CD4-positive, alpha-beta T cell treated with Interleukin-2 at 100 ng/mL for 4 hours (primary cell): Measurements from ENCODE around the gene AEBP2.
A peak's percentile ranks its signal among the peaks of the same experiment; 100 is the strongest.

Experiments used
- DNase-seq: peaks from one replicate; pipeline ENCODE4 v3.0.0-alpha.2; 2020; ENCODE audit warnings: low spot score

AEBP2 gene

DNA sequence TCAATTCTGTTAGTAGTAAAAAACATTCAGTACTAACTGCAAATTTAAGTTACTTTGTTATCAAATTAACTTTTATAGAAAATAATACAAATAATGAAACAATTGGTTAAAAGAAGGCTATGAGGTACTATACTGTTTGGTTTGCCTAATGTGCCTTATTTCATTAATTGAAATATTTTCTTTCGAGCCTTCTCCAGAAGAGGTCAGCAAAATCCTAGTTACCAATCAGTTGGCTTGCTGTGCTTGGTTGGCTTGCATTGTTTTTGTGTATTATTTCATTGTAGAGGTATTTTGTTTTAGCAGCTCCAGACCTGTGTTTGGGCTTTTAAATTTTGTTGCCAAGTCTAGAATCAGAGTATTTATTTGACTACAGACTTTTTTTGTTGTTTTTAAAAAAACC, 68.5 kb downstream of the AEBP2 start:
- no peak for DNase-seq

GRCh38 chr12:19510461-19510860, 71.2 kb downstream of the AEBP2 start:
- DNase-seq = no peak

DNA sequence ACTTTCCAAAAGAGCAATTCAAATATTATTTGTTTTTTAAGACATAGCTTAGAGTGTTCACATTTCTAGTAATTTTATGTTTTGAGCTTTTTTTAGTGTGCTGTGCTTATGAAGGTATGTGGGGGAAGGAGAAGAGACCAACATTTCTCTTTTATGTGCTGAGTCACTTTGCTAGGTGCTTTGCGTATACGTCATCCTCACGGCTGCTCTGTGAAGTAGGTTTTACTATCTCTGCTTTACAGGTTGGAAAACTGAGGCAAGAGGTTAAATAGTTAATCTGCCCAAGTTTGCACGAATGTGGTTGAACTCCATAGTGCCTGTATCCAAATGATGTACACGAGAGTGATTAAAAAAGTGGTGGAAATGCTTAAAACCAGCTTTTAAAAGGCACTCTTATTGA, 75.9 kb downstream of the AEBP2 start:
- DNase-seq = no peak

DNA sequence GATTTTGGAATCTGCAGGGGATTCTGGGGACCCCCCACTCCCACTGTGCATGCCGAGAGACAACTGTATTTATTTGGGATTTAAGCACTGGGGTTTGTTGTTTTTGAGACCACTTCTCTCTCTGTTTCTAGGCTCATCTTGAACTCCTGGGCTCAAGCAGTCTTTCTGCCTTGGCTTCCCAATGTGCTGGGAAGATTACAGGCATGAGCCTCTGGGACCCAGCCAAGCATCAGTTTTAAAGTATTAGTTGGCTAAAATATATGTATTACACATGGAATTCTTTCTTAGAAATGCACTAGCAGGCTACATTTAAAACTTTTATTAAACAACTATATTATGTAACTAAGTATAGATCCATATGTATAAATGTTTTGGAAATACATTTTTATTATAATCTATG, 78.3 kb downstream of the AEBP2 start:
- DNase-seq = no peak

DNA sequence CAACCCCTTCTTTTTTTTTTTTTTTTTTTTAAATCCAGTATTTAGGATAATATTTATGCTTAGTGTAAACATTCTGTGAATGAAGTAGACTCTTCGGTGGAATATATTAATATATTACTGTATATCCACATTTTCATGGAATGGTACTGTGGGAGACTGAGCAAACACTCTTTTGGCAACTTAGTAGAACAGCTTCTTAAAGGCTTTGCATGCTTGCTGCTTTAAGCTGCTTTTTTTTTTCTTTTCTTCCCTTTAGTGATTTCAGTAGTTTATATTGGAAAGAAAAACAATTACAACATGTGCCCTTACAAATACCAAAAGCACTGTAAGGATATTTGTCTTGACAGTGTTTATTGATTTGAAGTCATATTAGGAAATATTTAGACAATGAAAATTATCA, 78.9 kb downstream of the AEBP2 start:
- DNase-seq = no peak

- DNase-seq = no peak
Observed at GRCh38 chr12:19520646-19521415, 81.5 kb downstream of the AEBP2 start.

DNA sequence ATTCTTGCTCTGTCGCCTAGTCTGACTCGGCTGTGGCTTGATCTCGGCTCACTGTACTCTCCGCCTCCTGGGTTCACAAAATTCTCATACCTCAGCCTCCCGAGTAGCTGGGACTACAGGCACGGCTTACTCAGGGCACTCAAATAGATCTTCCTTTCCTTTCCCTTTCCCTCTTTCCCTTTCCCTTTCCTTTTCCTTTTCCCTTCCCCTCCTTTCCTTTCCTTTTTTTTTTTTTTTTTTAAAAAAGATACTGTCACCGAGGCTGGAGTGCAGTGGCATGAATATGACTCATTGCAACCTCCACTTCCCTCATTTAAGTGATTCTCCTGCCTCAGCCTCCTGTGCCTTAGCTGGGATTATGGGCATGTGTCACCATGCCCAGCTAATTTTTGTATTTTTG, 86.0 kb downstream of the AEBP2 start:
- no peak for DNase-seq

- DNase-seq = no peak
Observed at GRCh38 chr12:19527866-19528265, 88.6 kb downstream of the AEBP2 start.

DNA sequence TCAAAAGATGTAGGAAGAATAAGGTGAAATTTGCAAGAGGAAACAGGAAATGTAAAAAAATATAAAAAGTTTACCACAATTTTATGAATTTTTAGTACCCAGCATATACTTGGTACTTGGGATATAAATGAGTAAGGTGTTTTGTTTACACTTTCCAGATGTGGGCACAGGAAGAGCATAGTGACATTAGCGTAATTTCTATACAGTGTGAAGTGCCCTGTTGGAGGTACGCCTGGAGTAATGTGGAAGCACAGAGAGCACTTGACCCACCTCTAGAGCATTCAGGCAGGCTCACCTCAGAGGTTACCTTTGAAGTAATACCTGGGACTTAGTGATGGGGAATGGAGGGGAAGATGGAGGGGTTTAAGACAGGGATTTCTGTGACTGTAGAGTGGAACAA, 89.5 kb downstream of the AEBP2 start:
- DNase-seq = no peak

DNA sequence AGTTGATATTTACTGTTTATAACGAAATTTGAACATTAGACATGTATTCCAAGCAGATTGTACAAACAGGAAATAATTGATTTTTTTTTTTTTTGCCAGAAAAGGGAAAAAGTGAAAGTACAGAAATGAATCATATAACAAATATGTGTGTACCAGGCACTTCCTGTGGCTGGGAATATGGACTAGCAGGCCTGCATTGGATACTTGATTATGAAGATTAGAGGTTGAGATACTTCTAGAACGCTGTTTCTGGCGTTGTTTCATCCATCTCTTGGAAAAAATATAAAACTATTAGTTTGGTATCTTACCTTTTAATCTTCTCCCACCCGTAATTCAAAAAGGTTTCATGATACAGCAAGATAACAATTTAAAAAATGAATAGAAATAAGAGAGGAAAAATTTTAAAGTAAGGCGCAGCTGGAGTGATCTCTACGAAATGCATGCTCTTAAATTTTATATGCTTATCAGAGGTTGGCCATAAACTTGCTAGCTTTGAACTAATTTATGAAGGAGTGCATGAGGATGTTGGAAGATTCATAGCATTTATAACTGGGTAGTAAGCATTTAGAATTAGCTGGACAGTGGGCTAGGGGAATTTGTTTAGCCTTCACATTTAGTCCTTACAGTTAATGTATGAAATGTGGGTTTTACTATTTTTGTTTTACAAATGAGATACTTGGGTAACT, 90.8 kb downstream of the AEBP2 start:
- DNase-seq = no peak

DNA sequence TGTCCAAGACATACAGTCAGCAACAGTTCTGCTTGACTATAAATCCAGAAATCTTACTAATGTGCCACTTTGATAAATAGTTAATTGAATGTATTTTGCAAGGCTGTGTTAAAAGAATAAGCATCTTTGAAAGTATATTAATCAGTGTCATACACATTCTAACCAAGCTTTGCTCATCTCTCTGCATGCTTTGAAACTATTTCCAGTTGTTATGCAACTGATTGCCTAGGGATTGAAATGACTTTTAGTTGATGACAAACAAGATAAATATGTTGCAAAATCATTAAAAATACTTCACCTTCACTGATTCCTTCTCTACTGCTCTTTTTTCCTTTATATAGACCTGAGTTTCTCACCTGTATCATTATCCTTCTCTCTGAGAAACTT, 91.3 kb downstream of the AEBP2 start:
- DNase-seq = no peak

DNA sequence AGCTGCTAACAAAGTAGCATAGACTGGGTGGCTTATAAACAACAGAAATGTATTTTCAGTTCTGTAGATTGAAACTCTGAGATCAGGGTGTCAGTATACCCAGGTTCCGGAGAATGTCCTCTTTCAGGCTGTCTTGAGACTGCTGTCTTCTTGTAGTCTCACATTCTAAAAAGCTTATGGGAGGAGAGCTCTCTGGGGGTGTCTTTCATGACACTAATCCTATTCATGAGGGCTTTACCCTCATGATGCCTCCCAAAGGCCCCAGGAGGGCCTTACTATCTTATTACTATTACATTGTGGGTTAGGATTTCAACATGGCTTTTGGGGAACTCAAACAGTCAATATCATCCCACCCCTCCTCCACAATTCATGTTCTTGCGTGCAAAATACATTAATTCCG, 94.3 kb downstream of the AEBP2 start:
- no peak for DNase-seq

DNA sequence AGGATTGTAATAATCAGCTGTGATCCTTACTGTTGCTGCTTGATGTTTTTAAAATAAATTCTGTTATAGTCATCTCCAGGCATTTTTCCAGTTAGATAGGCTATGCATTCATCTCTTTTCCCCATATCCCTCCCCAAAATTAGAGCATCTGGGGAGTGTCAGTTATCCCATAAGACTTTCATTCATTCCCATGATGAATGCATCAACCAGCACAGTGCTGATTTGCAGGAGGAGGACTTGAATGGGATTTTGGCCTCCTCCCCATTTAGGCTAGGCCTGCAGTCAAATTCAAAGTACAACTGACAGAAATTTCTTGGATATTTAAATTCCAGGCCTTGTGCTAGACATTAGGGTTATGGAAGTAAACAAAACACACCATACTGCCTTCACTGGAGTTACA, 99.8 kb downstream of the AEBP2 start:
- DNase-seq = no peak

DNA sequence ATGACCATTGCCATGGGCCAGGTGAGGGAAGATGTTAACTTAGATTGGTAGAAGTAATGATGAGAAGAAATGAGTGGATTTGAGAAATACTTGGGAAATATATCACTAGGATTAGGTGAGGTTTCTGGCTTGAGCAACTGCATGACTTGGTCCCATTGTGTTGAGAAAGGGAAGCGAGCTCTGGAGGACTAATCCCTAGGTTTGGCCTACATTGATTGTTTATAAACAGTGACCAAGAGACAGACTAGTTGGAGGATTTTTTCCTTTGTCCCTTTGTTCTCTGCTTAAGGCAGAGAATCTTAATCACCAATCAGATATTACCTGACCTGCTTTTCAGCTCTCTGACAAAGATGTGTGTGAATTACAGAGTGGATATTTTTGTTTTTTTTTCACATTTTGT, 100.5 kb downstream of the AEBP2 start:
- DNase-seq = no peak

DNA sequence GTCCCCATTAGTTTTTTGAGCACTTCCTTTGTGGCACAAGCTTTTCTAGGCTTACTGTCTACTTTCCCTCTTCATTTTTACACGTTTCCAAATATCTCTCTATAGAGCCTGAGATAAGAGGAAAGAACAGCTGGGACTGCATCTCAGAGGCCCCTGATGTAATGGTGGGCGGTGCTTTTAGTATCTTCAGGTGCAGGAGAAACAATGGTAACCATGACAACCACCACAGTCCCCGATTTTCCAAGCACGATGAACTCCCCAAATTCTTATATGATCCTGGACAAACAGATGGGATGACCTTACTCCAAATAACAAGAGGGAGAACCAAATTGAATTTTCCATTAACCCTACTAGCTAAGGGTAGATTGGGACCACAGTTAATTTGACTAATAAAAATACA, 103.3 kb downstream of the AEBP2 start:
- no peak for DNase-seq

DNA sequence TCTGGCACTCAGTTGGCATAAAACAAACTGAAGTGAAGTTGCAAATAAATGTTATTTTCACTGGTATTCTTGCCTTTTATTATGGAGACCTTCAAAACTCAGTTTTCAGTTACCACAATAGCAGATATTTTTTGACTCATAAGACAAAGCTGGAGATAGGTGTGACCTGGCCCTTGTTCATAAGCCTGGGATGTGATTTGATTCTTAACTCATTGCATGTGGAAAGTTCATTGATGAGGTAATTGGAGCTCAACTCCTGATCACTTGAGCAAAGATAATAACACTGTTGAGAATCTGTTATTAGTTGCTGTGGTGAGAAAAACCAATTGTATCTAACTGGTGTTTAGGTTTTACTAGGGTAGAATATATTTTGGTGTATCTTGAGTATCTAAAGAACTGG, 105.1 kb downstream of the AEBP2 start:
- no peak for DNase-seq

GRCh38 chr12:19545301-19545700, 106.0 kb downstream of the AEBP2 start:
- DNase-seq = no peak

- DNase-seq = no peak
Observed at GRCh38 chr12:19546027-19546426, 106.7 kb downstream of the AEBP2 start.

- no peak for DNase-seq
Observed at GRCh38 chr12:19546611-19547162, 107.4 kb downstream of the AEBP2 start.

DNA sequence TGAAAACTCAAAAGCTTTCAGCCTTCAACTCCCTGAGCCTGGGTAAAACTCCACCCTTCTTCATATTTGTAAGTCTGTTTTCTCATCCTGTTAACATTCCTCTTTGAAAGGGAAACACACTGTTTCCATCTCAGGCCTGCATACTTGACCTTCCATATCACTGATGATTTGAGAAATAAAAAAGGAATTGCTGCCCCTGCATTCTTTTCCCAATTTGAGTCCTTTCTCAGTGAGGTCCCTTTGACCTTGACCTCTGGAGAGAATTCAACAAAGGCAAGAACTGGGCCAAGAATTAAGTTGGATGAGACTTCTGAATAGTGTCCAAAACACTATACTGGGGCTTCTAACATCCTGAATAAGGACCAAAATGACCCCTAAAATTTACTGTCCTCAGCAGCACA, 108.0 kb downstream of the AEBP2 start:
- no peak for DNase-seq

GRCh38 chr12:19548834-19549233, 109.5 kb downstream of the AEBP2 start:
- no peak for DNase-seq

GRCh38 chr12:19550626-19551025, 111.3 kb downstream of the AEBP2 start:
- no peak for DNase-seq

DNA sequence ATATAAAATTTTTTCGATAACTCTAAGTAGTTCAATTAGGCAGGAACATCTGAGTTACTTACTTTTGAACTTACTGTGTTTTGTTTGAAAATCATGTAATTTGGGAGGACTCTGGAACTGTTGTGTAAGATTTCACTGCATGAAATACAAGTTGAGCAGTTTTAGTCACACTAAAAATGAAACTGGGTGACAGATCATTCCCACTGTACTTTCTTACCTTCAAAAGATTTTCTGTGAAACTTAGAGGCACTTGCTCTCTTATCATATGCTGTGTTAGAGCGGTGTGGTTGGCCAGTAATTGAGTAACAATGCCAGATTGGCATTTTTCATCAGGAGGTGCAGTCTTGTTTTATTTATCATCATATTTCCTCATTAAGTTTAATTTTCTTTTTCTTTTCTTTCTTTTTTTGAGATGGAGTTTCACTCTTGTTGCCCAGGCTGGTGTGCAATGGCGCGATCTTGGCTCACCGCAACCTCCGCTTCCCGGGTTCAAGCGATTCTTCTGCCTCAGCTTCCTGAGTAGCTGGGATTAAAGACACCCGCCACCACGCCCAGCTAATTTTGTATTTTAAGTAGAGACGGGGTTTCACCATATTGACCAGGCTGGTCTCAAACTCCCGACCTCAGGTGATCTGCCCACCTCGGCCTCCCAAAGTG, 113.3 kb downstream of the AEBP2 start:
- DNase-seq = peak; percentile 7
